ENCODE measurements around the gene TEAD2.

DNA sequence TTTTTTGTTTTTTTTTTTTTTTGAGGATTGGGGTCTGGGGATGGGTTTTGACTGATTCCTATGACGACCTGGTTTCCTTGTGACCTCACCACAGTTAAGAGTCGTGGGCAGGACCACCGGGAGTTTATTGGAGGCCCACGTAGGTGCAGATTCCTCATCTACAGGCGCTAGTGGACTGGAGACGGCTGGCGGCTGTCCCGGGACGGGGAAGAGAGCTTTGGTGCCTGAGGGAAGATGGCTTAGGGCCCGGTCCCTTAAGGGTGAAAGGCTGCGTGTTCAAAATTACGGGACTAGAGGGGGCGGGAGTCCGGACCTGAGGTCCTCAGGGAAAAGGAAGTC lies 682 bp upstream of the TEAD2 start:
- TF ChIP-seq, protein P1, sequence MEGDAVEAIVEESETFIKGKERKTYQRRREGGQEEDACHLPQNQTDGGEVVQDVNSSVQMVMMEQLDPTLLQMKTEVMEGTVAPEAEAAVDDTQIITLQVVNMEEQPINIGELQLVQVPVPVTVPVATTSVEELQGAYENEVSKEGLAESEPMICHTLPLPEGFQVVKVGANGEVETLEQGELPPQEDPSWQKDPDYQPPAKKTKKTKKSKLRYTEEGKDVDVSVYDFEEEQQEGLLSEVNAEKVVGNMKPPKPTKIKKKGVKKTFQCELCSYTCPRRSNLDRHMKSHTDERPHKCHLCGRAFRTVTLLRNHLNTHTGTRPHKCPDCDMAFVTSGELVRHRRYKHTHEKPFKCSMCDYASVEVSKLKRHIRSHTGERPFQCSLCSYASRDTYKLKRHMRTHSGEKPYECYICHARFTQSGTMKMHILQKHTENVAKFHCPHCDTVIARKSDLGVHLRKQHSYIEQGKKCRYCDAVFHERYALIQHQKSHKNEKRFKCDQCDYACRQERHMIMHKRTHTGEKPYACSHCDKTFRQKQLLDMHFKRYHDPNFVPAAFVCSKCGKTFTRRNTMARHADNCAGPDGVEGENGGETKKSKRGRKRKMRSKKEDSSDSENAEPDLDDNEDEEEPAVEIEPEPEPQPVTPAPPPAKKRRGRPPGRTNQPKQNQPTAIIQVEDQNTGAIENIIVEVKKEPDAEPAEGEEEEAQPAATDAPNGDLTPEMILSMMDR (IDR thresholded peaks at IDR 0.05; ENCODE audit: low read depth, low read length, poor library complexity, severe bottlenecking) = no peak
- TF ChIP-seq EZH2phosphoT487 (IDR thresholded peaks at IDR 0.05; ENCODE audit: borderline replicate concordance, low read length) = no peak

Measured in DOHH2 (cell line).